ENCODE data around the gene ANO6.
"Not testable (repeated sequence)": the region's sequence is repeated elsewhere in the genome, so short reads cannot be mapped to it uniquely, and the experiment has no call there.

Gene ANO6

GRCh38 chr12:45317261-45317660 lies 101.4 kb downstream of the ANO6 start:
- DNase-seq: not testable (repeated sequence)

DNA sequence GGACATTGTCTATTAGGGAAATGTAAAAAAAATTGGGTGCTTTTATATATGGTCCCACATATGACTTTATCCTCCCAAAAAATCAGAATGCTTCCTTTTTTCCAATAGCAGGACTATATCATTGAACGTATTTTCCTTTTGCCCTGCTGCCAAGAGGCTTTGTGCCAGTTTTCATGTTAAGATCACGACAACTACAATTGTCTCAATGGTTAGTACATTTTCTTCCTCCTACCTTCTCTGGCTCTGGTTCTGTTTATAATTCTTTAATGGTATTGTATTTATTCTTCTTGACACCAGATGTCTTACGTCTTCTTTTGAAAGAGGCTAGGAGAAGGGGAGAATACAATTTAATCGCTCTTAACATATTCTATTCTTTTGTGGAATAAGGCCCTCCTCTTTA lies 106.9 kb downstream of the ANO6 start:
- DNase-seq: no peak

GRCh38 chr12:45324391-45324790 lies 108.5 kb downstream of the ANO6 start:
- DNase-seq: no peak

DNA sequence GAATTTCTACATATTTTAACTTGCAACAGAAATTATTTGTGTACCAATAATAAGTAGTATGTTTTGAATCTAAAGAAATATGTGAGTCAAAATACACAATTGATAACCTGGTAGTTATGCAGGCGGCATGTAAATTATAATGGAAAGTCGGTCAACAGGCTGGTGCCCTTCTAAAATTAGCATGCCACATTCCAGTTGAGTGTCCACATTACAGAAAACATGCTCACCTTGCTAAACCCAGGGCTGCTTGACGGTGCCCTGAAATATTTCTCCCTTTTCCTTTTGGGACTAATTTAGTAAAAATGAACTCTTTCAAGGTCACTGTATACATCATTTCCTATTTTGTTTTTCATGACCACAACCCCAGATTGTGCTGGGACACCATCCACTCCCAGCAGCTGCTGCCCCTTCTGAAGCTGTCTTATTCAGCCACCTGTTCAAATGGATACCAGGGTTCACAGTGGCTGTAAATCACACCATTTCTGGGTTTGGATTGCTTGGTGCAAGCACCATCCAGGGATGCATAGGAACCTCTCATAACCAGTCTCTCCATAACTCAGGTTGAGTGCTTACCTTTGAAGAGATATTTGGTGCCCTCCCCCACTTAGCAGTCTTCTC lies 110.6 kb downstream of the ANO6 start:
- DNase-seq: no peak

- no peak for DNase-seq
These were observed 112.0 kb downstream of the ANO6 start for GRCh38 chr12:45327823-45328383.

GRCh38 chr12:45329238-45329637 lies 113.3 kb downstream of the ANO6 start:
- DNase-seq: no peak

GRCh38 chr12:45329702-45330101 lies 113.8 kb downstream of the ANO6 start:
- DNase-seq: no peak

- no peak for DNase-seq
These were observed 115.7 kb downstream of the ANO6 start for GRCh38 chr12:45331552-45331951.

- DNase-seq: no peak
These were observed 118.5 kb downstream of the ANO6 start for GRCh38 chr12:45334396-45334795.

DNA sequence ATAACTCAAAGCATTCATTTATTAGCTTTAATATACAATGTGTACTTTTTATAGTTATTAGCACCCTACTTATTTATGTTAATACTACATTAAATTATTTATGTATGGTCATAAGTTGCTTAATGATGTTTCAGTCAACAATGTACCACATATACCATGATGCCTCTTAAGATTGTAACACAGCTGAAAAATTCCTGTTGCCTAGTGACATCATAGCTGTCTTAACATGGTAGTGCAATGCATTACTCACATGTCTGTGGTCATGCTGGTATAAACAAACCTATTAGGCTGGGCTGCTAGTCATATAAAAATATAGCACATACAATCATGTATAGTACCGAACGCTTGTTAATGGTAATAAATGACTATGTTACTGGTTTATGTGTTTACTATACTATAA lies 120.4 kb downstream of the ANO6 start:
- no peak for DNase-seq

DNA sequence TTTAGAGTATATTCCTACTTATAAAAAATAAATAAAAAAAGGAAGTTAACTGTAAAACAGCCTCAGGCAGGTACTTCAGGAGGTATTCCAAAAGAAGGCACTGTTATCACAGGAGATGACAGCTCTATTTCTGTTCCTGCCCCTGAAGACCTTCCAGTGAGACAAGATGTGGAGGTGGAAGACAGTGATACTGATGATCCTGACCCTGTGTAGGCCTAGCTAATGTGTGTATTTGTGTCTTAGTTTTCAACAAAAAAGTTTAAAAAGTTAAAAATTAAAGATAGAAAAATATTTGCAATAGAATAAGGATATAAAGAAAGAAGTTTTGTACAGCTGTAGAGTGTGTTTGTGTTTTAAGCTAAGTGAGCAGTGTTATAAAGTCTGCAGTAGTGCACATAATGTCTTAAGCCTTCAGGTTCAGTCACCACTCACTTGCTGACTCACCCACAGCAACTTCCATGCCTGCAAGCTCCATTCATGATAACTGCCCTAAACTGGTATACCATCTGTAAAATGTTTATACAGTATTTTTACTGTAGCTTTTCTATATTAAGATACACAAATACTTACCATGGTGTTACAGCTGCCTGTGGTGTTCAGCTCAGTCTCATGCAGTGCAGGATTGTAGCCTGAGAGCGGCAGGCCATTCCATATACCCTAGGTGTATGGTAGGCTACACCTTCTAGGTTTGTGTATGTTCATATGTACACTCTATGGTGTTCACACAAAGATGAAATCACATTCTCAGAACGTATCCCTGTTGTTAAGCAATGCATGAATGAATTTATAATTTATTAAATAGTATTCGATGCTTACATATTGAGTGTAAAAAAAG lies 121.1 kb downstream of the ANO6 start:
- DNase-seq: no peak

- DNase-seq: no peak
These were observed 121.9 kb downstream of the ANO6 start for GRCh38 chr12:45337835-45338234.

DNA sequence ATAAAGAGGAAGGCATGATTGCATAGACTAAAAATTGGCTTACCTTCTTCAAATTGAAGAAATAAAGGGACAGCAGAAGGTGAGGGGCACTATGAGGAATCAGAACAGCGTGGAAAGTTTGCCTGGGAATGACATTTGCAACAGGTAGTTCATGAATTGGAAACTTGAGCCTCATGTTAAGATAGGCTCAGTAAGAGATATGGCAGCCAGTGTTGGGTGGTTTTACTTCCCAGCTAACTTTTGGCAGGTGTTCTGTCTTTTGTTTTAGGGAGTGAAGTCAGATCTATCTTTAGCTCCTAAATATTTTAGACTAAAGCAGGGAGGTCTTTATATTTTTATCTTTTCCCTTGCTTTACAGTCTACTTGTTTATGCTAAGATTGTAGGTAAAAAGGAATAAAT lies 122.4 kb downstream of the ANO6 start:
- no peak for DNase-seq

GRCh38 chr12:45339035-45339434 lies 123.1 kb downstream of the ANO6 start:
- no peak for DNase-seq

DNA sequence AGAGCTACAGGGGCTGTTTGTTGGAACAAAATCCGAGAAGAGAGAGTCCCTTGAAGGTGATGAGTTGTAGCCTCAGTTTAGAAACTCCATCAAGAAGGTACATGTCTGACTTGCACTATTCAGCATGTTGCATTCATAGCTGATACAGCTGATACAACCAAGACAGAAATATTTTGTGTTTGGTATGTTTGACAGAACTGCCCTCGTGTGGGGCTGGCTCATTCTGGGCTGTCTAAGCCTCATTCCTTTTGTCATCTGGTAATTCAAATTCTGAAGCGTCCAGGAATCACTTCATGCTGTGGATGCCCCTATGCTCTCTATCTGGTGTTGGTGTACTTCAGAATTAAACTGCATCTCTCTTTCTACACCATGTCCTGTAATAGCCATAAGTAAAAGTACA lies 126.3 kb downstream of the ANO6 start:
- DNase-seq: no peak

DNA sequence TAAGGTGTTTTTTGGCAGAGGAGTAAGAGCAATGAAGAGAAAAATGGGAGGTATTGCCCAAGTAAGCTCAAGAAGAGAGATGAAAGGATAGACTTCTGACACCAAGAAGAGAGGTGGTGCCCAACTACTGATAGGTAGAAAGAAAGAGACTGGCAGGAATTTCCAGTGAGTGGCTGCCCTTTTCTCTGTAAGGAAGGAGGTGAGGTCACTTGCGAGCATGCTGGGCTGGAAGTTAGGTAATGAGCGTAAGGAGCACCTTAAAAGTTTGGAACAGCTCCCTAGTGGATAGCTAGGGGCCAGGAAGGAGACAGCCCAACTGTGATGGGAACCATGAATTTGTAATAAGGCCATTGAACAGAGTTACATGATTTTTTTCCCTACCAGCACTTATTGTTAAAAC lies 127.0 kb downstream of the ANO6 start:
- no peak for DNase-seq

DNA sequence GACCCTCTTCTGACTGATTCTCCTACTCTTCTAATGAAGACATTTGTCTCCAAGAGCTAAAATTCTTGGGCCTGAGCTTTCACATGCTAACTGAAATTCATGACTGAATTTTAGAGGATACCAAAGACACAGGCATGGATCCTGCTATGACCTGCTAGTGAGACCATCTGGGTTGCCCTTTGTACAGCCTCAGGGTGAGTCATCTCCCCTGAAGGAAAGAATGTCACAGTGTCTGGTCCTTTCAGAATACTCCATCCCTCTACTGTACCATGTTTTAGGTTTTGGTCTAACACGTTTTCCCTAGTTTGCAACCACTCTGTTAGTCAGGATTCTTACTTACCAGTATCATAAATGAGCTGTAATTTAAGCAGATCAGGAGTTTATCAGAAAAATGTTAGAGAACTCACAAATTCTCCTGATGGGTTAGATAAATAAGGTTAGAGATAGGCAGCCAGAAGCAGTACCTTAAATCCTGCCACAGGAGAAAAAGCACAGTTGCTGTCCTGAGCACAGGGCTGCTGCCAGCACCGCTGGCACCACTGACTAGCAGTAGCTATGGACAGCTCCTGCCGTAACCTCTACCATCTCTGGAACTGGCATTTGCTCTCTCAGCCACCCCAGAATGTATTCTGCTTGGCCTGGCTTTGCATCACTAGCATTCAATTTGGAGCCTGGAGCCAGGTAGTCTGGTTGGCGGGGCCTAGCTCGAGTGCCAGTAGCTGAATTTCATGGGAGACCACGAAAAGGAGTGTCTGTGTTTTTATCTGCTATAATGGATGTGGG lies 127.6 kb downstream of the ANO6 start:
- DNase-seq: no peak

DNA sequence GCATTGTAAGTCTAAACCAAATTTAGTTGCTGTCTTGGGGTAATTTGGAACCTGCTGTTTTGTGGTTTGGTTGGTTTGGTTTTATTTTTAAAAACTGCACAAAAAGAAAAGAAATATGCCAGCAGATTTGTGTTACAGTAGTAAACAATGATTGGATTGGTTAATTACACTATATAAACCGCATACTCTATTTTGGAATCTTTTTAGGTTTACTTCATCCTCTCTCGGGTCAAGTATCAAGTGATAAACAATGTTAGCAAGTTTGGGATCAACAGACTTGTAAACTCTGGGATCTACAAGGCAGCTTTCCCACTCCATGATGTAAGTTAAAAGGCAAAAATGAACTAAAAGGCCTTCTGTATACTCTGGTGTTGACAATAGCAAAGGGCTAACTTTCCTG lies 132.4 kb downstream of the ANO6 start:
- no peak for DNase-seq

DNA sequence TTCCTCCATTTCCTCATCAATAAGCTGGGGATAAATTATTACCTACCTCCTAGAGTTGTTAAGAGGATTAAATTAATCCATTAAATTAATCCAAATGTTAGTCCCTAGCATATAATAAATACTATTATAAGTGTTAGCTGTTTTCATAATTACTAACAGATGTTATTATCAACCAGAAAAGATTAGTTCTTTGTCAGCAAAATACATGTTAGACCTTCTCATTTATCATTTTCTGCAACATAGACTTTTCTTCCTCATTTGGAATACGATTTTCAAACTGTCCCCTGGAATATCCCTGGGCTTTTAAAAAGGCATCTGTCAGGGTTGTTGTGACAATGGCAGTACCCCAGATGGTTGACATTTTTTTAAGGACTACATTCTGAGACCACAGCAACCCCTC lies 133.1 kb downstream of the ANO6 start:
- no peak for DNase-seq

DNA sequence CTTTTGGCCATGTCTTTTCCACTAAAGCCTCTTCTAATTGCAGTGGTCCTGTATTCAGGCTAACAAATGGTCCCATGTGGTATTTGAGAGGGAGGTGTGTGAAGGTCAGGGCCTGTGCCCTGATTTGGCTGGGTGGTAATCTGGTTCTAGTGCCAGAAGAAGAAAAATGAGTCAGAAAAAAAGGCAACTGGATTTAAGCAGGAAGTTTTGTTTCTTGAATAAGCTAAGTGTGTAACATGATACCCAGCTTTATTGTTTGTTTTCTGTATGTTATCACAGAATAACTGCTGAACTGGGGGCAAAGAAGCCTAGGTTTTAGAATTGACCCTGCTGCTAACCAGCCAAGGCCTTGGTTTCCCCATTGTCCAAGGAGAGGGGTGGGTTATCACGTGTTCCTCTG lies 134.0 kb downstream of the ANO6 start:
- DNase-seq: no peak

DNA sequence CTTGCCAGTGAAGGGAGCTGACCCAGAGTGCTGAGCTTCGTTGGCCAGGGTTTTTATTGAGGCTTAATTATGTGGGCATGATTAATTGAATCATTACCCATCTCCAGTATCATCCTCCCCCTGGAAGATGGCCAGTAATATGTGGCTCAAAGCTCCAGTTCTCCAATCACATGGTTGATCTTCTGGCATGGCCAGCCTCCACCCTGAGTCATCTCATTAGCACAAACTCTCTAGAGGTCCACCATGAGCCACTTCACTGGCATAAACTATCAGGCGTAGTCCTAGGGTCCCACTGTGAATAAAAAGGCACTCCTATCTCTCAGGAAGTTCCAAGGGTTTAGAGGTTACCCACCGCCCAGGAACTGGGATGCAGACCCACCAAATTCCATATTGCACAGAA lies 135.0 kb downstream of the ANO6 start:
- DNase-seq: no peak

DNA sequence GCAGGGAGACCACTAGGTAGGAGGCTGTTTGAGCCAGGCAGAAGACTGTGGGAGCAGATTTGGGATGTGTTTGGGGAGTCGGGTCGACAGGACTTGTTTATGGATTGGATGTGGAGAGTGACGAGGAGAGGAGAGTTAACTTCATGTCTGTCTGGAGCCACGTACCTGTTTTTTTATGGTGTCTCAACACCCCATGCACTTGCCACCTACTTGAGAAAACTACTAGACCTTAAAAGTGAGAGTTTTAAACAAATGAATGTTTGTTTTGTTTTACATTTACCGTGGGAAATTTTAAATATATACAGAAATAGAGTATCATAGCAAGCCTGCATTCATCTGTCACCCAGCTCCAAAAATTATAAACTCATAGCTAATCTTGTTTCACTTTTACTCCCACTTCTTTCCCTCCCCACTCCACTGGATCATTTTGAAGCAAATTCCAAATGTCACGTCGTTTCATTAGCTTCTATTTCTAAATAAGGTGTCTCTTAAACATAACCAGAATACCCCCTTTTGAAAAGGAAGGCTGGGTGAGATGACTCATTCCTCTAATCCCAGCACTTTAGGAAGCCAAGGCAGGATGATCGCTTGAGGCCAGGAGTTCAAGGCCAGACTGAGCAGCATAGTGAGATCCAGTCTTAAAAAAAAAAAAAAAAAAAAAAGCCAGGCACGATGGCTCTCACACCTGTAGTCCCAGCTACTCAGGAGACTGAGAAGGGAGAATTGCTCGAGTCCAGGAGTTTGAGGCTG lies 136.2 kb downstream of the ANO6 start:
- no peak for DNase-seq

- no peak for DNase-seq
These were observed 138.0 kb downstream of the ANO6 start for GRCh38 chr12:45353944-45354343.

All from activated T-cell treated with anti-CD3 and anti-CD28 coated beads, Interleukin-2, amount 50 U/mL, for 48 hours (primary cell).